BE2C (cell line): Measurements from ENCODE around the gene GRK4.

ENCODE experiments used
- DNase-seq: peaks from one replicate; pipeline ENCODE4 v3.0.0-alpha.2; 2020
- H3K27me3 ChIP-seq: fragments of 250-450 bp; sonication (Bioruptor Pico); 2 replicates; pipeline ENCODE4 v1.5.1; 2020; ENCODE audit warnings: mild to moderate bottlenecking
- H3K36me3 ChIP-seq: fragments of 250-450 bp; sonication (Bioruptor Pico); 2 replicates; pipeline ENCODE4 v1.5.1; 2020; ENCODE audit warnings: mild to moderate bottlenecking
- H3K4me1 ChIP-seq: fragments of 250-450 bp; sonication (Bioruptor Pico); 2 replicates; pipeline ENCODE4 v1.5.1; 2020
- H3K4me3 ChIP-seq: 2 replicates; pipeline ENCODE4 v1.5.1; 2011; ENCODE audit warnings: low read depth, low read length
- H3K9me3 ChIP-seq: fragments of 250-450 bp; sonication (Bioruptor Pico); 2 replicates; pipeline ENCODE4 v1.5.1; 2020
- TF ChIP-seq, protein P1 (sequence below): IDR thresholded peaks from 2 replicates; pipeline ENCODE4 v1.5.1; 2012; ENCODE audit warnings: mild to moderate bottlenecking, low read depth, low read length

Gene GRK4

DNA sequence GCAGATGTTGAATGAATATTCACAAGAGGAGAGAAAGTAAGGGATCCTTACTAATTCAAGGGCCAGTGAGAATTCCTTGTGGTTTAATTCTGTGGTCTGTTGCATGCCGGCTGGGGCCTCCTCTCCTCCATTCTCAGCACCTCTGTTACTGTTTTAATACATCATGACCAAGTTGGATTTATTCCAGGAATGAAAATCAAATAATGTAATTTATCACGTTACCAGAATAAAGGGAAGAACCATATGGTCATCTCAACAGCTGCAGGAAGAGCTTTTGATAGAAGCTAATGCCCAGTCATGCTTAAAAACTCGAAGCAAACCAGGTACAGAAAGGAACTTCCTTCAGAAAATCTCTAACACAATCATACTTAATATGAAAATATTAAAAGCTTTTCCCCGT lies 54.1 kb downstream of the GRK4 start:
- Histone ChIP-seq H3K9me3 (no peaks in the 10 kb centered on the region), H3K4me3 (no peak overlapping the region), H3K4me1 (no peaks in the 10 kb centered on the region), H3K27me3 (no peaks in the 10 kb centered on the region), H3K36me3 (no peaks in the 10 kb centered on the region)
- no peak for DNase-seq
- TF ChIP-seq, protein P1, sequence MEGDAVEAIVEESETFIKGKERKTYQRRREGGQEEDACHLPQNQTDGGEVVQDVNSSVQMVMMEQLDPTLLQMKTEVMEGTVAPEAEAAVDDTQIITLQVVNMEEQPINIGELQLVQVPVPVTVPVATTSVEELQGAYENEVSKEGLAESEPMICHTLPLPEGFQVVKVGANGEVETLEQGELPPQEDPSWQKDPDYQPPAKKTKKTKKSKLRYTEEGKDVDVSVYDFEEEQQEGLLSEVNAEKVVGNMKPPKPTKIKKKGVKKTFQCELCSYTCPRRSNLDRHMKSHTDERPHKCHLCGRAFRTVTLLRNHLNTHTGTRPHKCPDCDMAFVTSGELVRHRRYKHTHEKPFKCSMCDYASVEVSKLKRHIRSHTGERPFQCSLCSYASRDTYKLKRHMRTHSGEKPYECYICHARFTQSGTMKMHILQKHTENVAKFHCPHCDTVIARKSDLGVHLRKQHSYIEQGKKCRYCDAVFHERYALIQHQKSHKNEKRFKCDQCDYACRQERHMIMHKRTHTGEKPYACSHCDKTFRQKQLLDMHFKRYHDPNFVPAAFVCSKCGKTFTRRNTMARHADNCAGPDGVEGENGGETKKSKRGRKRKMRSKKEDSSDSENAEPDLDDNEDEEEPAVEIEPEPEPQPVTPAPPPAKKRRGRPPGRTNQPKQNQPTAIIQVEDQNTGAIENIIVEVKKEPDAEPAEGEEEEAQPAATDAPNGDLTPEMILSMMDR, result no peak

DNA sequence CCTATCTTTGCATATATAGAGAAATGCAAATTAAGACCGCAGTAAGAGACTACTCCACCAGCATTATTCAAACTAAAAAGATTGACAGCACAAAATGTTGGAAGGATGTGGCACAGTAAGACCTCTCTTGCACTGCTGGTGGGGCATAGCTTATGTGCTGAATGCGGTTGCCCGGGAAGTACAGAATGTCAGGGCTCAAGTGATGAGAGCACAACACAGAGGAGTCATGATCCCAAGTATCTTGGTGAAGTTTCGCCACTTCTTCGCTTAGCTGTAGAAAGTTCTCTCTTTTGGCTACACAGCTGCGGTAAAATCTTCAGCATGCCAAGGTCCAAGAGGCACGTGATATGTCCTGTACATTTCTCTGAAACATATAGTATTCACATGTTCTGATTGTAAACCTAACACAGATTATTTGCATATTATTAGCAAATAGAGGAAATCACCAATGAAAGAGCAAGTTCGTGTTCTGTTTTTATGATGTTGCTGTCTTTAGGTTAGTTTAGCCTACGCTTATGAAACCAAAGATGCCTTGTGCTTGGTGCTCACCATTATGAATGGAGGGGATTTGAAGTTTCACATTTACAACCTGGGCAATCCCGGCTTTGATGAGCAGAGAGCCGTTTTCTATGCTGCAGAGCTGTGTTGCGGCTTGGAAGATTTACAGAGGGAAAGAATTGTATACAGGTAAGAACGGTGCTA lies 55.9 kb downstream of the GRK4 start:
- H3K9me3 ChIP-seq, result no peaks in the 10 kb centered on the region
- H3K4me3 ChIP-seq, result no peak overlapping the region
- H3K27me3 ChIP-seq, result no peaks in the 10 kb centered on the region
- H3K4me1 ChIP-seq, result no peaks in the 10 kb centered on the region
- TF ChIP-seq, protein P1, result no peak
- H3K36me3 ChIP-seq, result no peaks in the 10 kb centered on the region
- no peak for DNase-seq

DNA sequence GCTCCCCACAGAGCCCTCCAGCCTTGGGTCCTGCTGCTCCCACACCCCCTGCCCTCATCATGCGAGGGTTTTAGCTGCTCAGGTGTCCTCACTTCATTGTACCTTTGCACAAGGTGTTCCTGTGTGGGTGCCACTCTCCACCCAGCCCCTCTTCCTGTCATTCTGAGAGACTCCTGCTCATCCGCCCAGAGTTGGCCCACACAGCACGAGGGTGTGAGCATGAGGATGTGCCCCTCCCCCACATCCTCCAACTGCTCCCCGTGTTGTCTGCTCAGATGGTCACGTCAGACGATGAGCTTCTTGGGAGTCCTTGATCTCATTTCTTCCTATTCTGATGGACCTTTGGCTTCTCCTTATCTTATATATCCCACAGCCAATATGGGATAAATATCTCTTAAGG lies 57.8 kb downstream of the GRK4 start:
- Histone ChIP-seq H3K9me3 (no peaks in the 10 kb centered on the region), H3K27me3 (no peaks in the 10 kb centered on the region), H3K4me1 (no peaks in the 10 kb centered on the region), H3K4me3 (no peak overlapping the region), H3K36me3 (no peaks in the 10 kb centered on the region)
- DNase-seq, result no peak
- TF ChIP-seq, protein P1, result no peak

DNA sequence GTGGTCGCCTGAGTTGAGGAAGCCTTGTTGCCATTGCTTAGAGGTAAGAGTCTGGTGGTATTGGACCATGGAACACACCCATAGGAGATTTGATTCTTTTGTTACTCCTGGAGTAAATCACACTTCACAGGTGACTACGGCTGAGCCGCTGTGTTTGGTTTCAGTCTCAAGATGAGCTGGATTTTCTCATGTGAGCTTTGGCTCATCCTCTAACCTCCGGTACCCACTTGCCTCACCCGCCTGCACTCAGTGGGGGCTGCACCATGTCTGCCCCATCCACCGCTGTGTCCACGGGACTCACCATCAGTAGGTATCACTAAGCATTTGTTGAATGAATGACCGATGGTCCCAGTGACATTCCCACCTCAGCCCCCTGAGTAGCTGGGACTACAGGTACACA lies 58.3 kb downstream of the GRK4 start:
- Histone ChIP-seq H3K9me3 (no peaks in the 10 kb centered on the region), H3K4me1 (no peaks in the 10 kb centered on the region), H3K36me3 (no peaks in the 10 kb centered on the region), H3K27me3 (no peaks in the 10 kb centered on the region), H3K4me3 (no peak overlapping the region)
- TF ChIP-seq, protein P1, result no peak
- DNase-seq, result no peak

DNA sequence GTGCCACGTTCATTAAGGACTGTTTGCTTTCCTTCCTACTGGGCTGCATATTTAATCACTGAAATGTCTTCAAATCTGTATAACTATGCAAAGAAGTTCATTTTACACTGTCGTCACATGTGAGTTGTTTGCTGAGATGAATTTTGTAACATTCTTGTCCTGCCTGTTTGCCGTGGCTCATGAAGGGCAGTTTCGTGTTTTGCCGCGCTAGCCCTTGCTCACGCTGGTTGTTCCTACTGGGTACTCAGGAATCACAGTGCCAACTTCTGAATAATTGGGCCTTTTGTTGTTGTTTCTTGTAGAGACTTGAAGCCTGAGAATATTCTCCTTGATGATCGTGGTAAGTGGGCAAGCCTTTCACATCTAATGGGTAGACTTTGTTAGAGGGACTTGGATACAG lies 58.7 kb downstream of the GRK4 start:
- Histone ChIP-seq H3K36me3 (no peaks in the 10 kb centered on the region), H3K4me1 (no peaks in the 10 kb centered on the region), H3K9me3 (no peaks in the 10 kb centered on the region), H3K4me3 (no peak overlapping the region), H3K27me3 (no peaks in the 10 kb centered on the region)
- DNase-seq, result no peak
- TF ChIP-seq, protein P1, result no peak

DNA sequence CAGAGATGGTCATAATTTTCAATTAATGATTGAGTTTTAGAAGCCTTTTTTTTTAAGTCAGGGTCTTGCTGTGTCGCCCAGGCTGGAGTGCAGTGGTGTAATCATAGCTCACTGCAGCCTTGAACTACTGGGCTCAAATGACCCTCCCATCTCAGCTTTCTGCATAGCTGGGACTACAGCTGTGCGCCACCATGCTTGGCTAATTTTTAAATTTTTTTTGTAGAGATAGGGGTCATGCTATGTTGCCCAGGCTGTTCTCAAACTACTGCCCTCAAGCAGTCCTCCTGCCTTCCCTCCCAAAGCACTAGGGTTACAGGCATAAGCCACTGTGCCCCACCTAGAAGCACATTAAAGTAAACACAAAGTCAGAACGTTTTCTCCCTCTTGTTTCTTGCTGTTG lies 59.3 kb downstream of the GRK4 start:
- DNase-seq, result no peak
- Histone ChIP-seq H3K4me3 (no peak overlapping the region), H3K4me1 (no peaks in the 10 kb centered on the region), H3K9me3 (no peaks in the 10 kb centered on the region), H3K27me3 (no peaks in the 10 kb centered on the region), H3K36me3 (no peaks in the 10 kb centered on the region)
- TF ChIP-seq, protein P1, result no peak
